Kidney capillary endothelial cell (primary cell): ENCODE measurements around the gene AKAP9.
"Not testable (repeated sequence)": the region's sequence is repeated elsewhere in the genome, so short reads cannot be mapped to it uniquely, and the experiment has no call there.

Experiments
- DNase-seq: peaks from one replicate; pipeline ENCODE4 v3.0.0-alpha.2; 2018; ENCODE audit warnings: low spot score

AKAP9 gene

GRCh38 chr7:91946549-91946948 is 5.9 kb downstream of the AKAP9 start:
- no peak for DNase-seq

GRCh38 chr7:91947948-91948347 is 7.3 kb downstream of the AKAP9 start:
- no peak for DNase-seq

GRCh38 chr7:91949221-91950009 is 8.8 kb downstream of the AKAP9 start:
- no peak for DNase-seq

DNA sequence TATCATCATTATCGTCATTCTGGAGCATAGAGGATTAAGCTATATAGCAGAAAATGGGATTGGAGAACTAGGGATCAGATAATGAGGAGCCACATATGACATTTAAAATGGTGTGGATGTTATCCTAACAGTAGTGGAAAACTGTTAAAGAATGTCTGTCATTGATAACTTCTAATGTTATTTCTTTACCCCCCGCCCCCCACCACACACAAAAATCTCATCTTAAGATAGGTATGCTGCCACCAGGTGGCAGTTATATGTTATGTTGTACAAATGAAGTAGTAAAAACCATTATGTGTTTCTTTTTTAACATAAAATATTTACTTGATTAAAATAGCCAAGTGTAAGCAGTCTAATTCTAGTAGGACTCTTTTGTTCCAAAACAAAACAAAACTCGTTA is 13.0 kb downstream of the AKAP9 start:
- no peak for DNase-seq

GRCh38 chr7:91956464-91956863 is 15.8 kb downstream of the AKAP9 start:
- DNase-seq: not testable (repeated sequence)

DNA sequence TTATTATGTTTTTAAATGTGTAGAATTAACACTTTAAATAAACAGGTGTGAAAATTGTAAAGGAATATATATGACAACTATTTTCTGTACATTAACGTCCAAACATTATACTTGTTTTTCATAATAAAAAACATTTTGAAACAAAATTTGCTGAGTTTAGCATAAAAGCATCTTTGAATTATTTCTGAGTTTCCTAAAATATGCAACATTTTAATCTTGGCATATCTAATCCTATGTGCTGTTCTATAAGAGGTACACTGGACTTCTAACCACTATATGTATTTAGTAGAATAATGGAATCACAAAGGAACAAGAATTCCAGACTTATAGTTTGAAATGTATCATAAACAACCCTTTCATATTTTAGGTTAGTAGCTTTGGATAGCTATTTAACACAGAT is 16.6 kb downstream of the AKAP9 start:
- DNase-seq: no peak

DNA sequence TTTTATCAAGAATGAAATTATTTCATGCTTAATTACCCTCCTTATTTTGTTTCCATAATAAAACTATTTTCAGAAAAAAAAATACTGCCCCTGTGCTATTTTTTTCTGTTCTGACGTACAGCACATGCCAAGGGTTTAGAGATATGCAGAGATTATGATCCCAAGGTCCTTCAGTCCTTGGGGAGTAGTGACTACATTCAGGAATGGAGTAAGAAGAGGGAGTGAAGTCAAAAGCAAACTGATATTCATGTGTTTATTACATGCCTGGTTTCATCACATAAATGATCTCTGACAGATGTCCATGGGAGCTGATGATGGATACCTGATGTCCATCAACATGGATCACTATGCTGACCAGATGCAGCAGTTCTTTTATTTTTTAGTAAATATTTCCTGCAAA is 17.2 kb downstream of the AKAP9 start:
- DNase-seq: no peak

DNA sequence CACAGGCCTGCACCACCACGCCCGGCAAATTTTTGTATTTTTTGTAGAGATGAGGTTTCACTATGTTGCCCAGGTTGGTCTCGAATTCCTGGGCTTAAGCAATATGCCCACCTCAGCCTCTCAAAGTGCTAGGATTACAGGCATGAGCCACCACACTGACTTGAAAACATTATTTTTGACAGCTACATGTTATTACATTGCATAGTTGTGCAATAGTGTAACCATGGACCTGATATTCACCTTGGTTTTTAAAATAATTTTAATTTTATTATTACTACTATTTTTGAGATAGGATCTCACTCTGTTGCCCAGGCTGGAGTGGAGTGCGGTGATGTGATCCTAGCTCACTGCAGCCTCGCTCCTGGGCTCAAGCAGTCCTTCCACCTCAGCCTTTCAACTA is 18.4 kb downstream of the AKAP9 start:
- DNase-seq: no peak

DNA sequence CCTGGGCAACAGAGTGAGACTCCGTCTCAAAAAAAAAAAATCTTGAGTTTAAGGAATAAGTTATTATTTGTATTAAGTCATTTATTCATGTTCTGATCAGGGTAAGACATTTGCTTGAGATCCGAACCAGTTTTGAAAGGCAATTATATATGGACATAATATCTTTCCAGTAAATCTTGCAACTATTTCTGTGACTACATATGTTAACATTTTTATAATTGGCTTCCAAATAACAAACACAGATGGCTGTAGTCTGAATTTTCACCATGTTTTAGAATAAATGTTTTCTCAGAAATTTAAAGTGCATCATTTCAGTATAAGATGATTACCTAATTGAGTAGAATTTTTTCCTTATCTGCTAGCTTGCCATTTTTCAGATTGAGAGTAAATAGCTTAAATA is 21.2 kb downstream of the AKAP9 start:
- DNase-seq: no peak

DNA sequence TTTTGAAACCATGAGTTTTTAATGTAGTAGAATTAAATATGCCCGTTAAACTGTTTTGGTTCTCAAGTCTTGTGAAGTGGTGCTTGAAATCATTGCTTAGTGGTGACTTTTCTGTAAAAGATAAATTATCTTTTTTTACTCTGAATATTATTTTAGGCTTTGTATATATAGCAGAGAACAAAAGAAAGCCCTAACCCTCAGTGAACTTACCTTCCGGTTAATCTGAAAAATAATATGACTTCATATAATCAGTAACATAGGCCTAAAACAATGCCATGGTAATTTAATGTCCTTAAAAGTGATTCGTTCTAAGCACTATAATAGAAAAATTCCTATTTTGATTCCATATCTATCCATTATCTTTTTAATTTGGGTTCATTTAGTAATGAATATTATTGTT is 21.8 kb downstream of the AKAP9 start:
- DNase-seq: no peak

DNA sequence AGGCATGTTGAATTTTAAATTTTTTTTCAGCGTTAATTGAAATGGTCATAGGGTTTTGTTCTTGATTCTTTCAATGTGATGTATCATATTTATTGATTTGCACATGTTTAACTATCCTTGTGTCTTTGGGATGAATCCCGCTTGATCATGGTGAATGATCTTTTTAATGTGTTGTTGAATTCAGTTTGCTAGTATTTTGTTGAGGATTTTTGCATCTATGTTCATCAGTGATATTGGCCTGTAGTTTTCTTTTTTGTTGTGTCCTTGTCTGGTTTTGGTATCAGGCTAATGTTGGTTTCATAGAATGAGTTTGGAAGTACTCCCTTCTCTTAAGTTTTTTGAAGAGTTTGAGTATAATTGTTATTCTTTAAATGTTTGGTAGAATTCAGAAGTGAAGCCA is 26.9 kb downstream of the AKAP9 start:
- DNase-seq: not testable (repeated sequence)

DNA sequence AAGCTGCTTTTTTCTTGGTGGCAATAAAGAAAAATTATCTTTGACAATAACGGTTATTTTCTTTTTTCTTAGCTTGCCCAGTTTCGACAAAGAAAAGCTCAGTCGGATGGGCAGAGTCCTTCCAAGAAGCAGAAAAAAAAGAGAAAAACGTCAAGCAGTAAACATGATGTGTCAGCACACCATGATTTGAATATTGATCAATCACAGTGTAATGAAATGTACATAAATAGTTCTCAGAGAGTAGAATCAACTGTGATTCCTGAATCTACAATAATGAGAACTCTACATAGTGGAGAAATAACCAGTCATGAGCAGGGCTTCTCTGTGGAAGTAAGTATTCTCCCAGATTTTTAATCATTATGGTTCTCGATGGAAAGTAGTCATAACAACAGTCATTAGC is 33.0 kb downstream of the AKAP9 start:
- no peak for DNase-seq

GRCh38 chr7:91974066-91974465 is 33.4 kb downstream of the AKAP9 start:
- no peak for DNase-seq

DNA sequence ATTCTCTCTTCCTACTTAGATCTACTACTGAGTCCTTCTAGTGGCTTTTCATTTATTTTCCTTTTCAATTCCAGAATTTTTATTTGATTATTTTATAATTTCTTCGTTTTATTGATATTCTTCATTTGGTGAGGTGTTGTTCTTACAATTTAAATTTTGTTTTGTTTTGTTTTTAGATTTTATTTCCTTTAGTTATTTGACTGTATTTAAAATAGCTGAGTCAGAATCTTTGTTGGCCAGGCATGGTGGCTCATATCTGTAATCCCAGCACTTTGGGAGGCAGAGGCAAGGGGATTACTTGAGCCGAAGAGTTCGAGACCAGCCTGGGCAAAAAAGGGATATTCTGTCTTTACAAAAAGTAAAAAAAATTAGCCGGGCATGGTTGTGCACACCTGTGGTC is 36.1 kb downstream of the AKAP9 start:
- no peak for DNase-seq

- DNase-seq: no peak
Measured at GRCh38 chr7:91979590-91979989, 38.9 kb downstream of the AKAP9 start.

DNA sequence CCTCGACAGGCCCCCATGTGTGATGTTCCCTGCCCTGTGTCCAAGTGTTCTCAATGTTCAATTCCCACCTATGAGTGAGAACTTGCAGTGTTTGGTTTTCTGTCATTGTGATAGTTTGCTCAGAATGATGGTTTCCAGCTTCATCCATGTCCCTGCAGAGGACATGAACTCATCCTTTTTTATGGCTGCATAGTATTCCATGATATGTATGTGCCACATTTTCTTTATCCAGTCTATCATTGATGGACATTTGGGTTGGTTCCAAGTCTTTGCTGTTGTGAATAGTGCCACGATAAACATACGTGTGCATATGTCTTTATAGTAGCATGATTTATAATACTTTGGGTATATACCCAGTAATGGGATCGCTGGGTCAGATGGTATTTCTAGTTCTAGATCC is 41.7 kb downstream of the AKAP9 start:
- DNase-seq: not testable (repeated sequence)

DNA sequence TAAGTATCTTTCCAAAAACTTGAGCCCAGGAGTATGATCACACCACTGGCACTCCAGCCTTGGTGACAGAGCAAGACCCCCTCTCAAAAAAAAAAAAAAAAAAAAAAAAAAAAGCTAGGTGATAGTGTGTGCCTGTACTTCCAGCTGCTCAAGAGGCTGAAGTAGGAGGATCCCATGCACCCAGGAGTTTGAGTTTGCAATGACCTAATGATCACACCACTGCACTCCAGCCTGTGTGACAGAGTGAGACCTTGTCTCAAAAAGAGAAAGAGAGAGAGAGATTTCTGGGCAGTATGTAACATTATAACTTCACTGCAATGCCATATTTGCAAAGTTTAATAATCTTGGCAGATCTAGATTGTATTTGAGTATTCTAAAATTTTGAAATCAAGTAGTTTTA is 47.6 kb downstream of the AKAP9 start:
- DNase-seq: no peak

DNA sequence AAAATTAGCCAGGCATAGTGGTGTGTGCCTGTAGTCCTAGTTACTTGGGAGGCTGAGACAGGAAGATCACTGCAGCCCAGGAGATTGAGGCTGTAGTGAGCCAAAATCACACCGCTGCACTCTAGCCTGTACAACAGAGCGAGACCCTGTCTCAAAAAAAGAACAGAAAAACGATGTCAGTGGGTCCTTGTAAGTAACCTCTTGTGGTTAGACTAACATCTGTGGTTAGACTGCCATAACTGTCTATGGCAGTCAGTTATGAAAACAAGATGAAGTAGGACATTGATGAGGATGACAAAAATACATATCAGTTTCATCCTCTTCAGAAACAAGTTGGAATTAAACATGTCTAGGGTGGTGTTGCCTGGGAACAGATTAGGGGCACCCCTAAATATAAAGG is 53.3 kb downstream of the AKAP9 start:
- DNase-seq: no peak

- DNase-seq: no peak
Measured at GRCh38 chr7:91995391-91996105, 54.9 kb downstream of the AKAP9 start.

- no peak for DNase-seq
Measured at GRCh38 chr7:91999631-92000565, 59.2 kb downstream of the AKAP9 start.

DNA sequence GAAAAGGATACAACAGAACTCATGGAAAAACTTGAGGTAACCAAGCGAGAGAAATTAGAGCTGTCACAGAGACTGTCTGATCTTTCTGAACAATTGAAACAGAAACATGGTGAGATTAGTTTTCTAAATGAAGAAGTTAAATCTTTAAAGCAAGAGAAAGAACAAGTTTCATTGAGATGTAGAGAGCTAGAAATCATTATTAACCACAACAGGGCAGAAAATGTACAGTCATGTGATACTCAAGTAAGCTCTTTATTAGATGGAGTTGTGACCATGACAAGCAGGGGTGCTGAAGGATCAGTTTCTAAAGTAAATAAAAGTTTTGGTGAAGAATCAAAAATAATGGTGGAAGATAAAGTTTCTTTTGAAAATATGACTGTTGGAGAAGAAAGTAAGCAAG is 62.1 kb downstream of the AKAP9 start:
- DNase-seq: no peak

GRCh38 chr7:92006046-92006445 is 65.4 kb downstream of the AKAP9 start:
- DNase-seq: no peak

GRCh38 chr7:92010215-92010614 is 69.6 kb downstream of the AKAP9 start:
- no peak for DNase-seq
